ENCODE data around the gene PIK3IP1.

PIK3IP1 gene

DNA sequence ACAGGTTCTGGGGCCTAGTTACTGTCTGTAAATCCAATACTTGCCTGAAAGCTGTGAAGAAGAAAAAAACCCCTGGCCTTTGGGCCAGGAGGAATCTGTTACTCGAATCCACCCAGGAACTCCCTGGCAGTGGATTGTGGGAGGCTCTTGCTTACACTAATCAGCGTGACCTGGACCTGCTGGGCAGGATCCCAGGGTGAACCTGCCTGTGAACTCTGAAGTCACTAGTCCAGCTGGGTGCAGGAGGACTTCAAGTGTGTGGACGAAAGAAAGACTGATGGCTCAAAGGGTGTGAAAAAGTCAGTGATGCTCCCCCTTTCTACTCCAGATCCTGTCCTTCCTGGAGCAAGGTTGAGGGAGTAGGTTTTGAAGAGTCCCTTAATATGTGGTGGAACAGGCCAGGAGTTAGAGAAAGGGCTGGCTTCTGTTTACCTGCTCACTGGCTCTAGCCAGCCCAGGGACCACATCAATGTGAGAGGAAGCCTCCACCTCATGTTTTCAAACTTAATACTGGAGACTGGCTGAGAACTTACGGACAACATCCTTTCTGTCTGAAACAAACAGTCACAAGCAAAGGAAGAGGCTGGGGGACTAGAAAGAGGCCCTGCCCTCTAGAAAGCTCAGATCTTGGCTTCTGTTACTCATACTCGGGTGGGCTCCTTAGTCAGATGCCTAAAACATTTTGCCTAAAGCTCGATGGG, 13.5 kb downstream of the PIK3IP1 start:
- DNase-seq: peak; percentile 76

DNA sequence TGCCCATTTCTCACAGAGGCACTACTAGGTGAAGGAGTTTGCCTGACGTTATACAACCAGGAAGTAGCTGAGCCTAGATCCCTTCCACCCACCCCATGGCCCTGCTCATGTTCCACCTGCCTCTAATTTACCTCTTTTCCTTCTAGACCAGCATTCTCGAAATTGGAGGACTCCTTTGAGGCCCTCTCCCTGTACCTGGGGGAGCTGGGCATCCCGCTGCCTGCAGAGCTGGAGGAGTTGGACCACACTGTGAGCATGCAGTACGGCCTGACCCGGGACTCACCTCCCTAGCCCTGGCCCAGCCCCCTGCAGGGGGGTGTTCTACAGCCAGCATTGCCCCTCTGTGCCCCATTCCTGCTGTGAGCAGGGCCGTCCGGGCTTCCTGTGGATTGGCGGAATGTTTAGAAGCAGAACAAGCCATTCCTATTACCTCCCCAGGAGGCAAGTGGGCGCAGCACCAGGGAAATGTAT, 14.1 kb downstream of the PIK3IP1 start:
- peak; percentile 52 for DNase-seq

DNA sequence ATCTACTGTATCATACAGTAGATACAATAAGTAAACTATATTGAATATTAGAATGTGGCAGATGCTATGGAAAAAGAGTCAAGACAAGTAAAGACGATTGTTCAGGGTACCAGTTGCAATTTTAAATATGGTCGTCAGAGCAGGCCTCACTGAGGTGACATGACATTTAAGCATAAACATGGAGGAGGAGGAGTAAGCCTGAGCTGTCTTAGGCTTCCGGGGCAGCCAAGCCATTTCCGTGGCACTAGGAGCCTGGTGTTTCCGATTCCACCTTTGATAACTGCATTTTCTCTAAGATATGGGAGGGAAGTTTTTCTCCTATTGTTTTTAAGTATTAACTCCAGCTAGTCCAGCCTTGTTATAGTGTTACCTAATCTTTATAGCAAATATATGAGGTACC, 14.5 kb downstream of the PIK3IP1 start:
- DNase-seq: peak; percentile 37

DNA sequence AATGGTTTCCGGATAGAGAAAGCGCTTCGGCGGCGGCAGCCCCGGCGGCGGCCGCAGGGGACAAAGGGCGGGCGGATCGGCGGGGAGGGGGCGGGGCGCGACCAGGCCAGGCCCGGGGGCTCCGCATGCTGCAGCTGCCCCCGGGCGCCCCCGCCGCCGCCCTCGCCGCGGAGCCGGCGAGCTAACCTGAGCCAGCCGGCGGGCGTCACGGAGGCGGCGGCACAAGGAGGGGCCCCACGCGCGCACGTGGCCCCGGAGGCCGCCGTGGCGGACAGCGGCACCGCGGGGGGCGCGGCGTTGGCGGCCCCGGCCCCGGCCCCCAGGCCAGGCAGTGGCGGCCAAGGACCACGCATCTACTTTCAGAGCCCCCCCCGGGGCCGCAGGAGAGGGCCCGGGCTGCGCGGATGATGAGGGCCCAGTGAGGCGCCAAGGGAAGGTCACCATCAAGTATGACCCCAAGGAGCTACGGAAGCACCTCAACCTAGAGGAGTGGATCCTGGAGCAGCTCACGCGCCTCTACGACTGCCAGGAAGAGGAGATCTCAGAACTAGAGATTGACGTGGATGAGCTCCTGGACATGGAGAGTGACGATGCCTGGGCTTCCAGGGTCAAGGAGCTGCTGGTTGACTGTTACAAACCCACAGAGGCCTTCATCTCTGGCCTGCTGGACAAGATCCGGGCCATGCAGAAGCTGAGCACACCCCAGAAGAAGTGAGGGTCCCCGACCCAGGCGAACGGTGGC, 15.7 kb downstream of the PIK3IP1 start:
- DNase-seq: peak; percentile 20

DNA sequence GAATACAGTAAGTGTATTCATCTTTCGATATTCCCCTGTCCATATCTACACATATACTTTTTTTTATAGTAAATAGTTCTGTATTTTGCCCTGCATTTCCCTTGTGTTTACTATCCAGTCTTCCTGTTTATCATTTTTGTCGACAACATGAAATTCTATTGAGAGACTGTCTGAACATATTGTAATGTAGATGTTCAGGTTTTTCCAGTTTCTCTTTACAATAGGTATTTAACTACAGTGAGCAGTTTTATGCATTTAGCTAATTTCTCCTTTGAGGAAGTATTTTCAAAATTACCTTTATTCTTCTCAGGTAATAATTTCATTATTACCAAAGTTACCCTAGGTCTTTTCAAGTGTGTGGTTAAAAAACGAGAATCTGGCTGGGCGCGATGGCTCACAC, 16.7 kb downstream of the PIK3IP1 start:
- DNase-seq: no peak

DNA sequence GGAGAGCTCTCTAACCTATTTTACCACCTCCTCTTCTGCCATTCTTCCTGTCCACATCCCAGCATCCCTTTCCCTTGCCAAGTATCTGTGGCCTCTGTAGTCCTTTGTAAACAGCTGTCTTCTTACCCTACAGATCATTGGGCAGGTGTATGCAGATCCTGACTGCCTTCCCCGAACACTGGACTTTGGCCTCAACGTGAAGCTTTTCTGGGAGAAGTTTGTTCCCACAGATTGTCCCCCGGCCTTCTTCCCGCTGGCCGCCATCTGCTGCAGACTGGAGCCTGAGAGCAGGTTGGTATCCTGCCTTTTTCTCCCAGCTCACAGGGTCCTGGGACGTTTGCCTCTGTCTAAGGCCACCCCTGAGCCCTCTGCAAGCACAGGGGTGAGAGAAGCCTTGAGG, 17.3 kb downstream of the PIK3IP1 start:
- DNase-seq: no peak

DNA sequence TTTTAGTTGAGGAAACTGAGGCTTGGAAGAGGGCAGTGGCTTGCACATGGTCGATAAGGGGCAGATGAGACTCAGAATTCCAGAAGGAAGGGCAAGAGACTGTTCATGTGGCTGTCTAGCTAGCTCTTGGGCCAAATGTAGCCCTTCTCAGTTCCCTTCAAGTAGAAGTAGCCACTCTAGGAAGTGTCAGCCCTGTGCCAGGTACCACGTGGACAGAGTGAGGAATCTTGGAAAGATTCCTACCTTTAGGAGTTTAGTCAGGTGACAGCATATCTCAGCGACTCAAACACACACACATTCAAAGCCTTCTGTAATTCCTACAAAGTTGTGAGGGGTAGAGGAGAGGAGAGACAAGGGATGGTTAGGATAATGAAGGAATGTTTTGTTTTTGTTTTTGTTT, 18.3 kb downstream of the PIK3IP1 start:
- DNase-seq: no peak

DNA sequence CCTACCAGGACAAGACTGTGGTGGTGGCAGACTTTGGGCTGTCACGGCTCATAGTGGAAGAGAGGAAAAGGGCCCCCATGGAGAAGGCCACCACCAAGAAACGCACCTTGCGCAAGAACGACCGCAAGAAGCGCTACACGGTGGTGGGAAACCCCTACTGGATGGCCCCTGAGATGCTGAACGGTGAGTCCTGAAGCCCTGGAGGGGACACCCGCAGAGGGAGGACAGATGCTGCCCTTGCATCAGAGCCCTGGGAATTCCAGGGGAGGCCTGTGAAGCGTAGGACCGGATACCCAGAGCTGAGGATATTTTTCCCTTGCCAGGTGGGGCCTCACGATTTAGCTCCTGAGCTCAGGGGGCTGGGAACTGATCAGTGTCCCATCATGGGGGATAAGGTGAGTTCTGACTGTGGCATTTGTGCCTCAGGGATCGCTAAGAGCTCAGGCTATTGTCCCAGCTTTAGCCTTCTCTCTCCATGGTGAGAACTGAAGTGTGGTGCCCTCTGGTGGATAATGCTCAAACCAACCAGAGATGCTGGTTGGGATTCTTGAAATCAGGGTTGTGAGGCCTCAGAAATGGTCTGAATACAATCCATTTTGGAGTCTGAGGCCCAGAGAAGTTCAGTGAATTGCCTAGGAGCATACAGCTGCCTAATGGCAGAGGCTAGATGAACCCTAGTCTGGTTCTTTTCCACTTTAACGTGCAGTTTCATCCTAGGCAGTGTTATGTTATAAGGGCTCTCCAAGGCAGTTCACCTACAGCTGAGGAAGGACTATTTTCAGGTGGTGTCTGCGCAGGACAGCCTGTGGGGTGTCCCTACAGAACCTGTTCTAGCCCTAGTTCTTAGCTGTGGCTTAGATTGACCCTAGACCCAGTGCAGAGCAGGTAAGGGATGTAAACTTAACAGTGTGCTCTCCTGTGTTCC, 19.5 kb downstream of the PIK3IP1 start:
- peak; percentile 78 for DNase-seq

DNA sequence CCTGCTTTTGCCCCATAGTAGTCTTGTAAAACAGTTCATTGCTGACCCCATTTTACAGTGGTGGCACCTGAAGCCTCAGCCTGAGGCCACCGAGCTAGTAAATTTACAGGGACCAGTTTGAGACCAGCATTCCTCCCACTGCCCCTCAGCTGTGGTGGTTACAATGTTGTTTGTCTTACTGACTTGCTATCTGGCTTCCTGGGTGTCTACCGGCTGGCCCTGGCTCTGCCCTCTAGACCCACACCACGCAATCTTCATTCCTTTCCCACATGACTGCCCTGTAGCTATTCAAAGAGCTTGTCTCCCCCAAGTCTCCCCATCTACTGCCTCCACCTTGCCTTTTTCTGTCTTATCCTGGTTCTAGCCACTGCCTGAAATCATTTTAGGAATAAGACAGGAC, 20.8 kb downstream of the PIK3IP1 start:
- no peak for DNase-seq

DNA sequence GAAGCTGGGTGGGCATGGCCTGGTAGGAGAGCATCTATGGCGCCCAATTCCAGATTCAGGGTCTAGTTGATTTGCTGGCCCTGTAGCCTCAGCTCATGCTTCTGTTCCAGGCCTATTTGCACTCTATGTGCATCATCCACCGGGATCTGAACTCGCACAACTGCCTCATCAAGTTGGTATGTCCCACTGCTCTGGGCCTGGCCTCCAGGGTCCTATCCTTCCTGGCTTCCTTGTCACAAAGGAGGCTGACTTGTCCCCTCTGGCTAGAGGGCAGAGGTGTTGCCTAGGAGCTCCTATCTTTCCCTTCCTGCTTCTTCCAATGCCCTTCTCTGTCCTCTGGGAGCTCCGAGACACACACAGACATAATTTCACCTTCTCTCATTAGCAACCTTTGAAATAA, 21.3 kb downstream of the PIK3IP1 start:
- no peak for DNase-seq

DNA sequence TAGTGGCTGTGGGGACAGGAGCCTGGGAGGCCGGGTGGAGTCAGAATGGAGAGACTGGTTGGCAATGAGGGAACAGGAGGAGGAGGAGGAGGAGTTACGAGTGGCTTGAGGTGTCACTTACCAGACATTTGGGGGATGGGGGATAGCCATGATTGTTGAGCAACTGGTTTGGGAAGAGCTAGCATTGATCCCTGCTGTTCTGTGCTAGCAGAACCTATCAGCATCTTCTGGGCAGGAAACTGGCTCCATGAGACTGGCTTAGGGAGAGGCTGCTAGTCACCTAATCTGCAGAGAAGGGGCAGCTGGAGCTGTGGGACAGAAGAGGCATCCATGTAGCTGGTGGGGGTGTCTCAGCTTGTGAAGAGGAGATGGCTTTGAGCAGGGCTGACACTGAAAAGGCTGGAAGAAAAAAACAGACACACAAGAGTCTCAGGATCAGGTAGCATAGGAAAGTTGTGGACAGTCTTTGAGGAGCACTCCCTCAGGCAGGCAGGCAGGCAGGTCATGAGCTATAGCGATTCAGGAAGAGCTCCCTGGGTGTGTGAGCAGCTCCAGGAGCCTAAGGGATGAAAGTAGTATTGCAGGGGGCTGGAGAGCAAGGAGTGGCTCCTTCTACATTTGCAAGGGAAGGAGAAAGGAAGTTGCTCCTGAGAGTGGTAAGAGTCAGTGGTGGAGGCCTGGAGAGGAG, 22.3 kb downstream of the PIK3IP1 start:
- no peak for DNase-seq

DNA sequence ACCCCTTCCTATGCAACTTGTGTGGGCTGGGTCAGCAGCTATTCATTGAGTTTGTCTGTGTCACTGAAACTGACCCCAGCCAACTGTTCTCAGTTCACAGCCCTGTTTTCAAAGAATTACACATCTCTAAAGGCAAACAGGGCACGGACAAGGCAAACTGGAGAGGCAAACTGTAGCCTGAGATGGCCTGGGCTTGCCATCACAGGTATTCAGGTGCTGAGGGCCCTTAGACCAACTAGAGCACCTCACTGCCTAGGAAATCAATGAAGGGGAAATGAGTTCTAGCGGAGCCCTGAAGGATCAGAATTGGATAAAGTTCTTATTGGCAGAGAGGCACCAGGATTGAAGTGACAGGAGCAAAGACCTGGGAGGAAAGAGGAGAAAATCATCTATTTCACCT, 24.0 kb downstream of the PIK3IP1 start:
- no peak for DNase-seq

DNA sequence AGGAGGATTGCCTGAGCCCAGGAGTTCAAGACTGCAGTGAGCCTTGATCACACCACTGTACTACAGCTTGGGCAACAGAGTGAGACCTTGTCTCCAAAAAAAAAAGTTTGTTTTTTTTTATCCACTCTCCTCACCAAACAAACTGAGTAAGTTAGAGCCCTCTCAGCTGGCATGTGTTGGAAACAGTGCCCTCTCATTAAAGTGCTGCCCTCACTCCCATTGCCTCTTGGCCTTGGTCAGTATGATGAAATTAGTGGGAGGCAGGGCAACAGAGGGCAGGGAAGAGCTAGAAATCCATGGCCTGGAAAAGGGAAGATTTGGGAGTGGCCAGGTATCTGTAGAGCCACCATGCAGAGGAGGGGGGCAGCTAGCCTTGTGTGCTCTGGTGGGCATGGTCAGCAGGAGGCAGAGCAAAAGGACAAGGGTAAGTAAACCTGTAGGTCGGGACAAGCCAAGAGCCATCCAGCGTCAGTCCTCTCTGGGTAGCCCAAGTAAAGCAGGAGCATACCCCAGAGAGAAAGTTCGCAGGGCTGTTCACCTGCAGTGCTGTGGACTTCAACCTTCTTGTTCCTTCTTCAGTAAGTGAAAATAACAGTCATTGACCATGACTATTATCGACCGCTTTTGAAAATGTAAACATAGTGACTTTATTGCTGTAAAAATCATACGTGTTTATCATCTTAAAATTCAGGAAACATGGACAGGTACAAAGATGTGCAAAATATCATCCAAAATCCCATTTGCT, 28.2 kb downstream of the PIK3IP1 start:
- DNase-seq: no peak

DNA sequence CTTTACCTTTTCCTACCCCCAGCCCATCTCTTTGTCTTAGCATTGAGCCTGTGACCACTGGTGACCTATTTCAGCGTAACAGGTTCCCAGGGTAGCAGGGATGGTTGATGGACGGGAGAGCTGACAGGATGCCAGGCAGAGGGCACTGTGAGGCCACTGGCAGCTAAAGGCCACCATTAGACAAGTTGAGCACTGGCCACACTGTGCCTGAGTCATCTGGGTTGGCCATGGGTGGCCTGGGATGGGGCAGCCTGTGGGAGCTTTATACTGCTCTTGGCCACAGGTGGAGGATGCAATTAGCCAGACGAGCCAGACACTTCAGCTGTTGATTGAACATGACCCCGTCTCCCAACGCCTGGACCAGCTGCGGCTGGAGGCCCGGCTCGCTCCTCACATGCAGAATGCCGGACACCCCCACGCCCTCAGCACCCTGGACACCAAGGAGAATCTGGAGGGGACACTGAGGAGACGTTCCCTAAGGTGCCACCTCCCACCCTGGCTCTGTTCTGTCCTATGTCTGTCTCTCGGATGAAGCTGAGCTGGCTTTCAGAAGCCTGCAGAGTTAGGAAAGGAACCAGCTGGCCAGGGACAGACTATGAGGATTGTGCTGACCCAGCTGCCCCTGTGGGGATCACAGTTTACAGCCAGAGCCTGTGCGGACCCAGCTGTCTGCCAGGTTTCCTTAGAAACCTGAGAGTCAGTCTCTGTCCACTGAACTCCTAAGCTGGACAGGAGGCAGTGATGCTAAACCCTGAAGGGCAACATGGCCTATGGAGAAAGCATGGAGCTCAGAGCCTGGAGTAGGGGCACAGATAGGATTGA, 29.8 kb downstream of the PIK3IP1 start:
- DNase-seq: no peak

DNA sequence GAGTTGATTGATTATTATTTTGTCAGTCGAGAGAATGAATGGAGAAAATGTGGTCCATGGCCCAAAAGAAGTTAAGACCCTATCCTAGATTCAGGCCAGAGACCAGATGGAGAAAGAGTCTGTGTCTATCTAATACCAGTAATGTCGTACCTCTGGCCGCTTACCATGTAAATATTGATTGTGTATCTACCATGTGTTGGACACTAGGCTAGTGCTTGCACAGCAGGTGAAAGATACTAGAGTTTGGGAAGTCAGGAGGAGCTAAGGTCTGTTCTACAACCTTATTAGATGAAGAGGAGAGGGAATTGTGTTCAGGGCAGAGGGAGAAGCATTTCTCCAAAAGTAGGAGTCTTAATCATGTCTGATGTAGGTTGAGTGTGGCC, 31.8 kb downstream of the PIK3IP1 start:
- DNase-seq: no peak

DNA sequence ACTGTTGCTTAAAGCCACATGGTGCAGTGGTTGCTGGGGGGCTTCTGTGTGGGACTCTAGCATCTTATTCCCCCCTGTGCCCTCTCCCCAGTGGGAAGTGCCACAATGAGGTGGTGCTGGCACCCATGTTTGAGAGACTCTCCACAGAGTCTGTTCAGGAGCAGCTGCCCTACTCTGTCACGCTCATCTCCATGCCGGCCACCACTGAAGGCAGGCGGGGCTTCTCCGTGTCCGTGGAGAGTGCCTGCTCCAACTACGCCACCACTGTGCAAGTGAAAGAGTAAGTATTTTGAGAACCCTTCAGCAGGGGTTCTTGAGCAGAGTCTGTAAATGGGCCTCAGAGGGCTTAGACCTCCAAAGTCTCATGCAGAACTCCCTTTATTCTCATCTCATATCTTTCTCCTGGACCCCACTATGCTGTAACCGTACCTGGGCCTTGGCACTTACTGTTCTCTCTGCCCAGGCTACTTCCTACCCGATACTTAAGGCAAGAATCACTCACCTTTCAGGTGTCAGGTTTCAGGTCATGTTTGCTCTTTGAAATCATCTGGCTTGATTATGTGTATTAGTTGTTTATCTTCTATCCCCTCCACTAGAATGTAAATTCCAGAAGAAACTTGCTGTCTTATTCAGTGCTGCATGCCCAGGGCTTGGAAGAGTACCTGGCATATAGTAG, 32.4 kb downstream of the PIK3IP1 start:
- DNase-seq: no peak

DNA sequence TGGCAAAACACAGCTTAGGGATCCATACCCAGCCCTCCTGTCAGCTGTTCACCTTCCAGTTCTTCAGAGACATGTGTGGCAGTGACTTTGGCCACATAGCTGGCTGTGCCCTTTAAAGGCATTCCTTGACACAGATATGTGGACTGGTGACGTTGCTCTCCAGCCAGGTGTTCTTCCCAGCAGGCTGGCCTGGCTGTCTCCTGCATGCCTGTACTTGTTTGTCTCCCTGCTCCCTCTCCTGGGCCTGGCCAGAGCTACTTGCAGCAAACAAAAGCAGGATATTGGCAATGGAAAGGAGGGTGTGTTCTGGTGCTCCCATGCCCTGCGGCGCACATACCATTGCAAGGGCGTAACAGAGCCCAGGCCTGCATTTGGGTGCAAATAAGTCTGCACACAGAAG, 38.3 kb downstream of the PIK3IP1 start:
- no peak for DNase-seq

DNA sequence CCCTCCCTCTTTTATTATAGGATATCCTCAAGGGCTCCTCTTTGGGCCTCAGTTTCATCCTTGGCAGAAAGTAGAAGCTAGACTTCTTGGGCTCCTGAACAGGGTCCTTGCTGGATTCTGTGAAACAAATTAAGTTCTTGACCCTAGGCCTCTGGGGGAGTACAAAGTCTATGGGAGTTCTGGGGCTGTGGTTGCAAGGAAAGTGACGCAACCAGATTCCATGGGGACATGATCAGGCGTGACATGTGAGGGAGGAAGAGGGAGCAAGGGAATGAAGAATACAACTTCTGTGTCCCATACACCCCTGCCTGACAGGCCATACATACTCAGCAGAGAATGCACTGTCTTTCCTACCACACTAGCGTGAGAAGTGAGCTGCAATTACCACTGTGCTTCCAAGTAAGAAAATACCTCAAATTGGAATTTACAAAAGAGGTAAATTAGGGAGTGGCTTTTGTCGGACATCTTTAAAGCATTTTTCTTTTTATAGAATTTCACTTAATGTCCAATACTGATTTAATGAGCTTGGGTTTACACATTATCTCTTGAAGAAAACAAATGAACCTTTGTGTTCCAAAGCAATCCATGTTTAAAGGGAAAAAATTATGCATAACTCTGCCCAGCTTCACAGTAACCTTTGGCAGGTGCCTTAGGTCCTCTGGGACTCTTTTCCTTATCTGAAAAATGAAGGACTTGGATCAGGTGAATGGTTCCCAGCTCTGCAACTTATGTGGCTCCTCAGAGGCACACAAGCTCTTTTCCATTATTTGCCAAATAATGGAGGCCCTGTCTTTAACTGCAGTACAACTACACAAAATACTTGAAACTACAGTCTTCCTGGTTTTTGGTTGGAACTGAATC, 41.3 kb downstream of the PIK3IP1 start:
- no peak for DNase-seq

Measured in CD4-positive, alpha-beta T cell treated with Interleukin-17A for 4 hours (primary cell).